ENCODE measurements around the gene TNFSF9. TPM values are rescaled to one million over a fixed set of nuclear protein-coding genes. Genes with fewer than 3 reads are reported as not detected.

TNFSF9 gene
- total and polyA plus RNA-seq, 2 of the 8 experiments (the other 6 are each of a cell fraction or from before 2014, with no cell fraction given): 1.7 to 4.4 TPM

DNA sequence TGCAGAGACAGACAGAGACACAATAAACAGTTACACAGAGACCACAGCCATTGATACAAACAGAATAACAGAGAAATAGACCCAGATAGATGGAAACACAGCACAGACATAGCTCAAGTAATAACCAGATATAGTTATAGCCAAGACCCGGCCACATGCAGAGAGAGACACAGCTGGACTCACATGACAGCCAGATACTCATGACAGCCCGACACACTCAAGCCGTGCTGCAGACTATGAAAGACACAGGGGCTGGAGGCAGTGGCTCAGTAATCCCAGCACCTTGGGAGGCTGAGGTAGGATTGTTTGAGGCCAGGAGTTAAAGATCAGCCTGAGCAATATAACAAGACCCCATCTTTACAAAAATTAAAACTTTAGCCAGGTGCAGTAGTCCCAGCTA, 47.6 kb upstream of the TNFSF9 start (continued):
- no peak for TF ChIP-seq ZNF274 (IDR thresholded peaks at IDR 0.05; ENCODE audit: borderline replicate concordance, extremely low read depth, low read length)
- no peak for TF ChIP-seq TCF12 (IDR thresholded peaks at IDR 0.05; ENCODE audit: low read depth, low read length)
- TF ChIP-seq BCL11A (IDR thresholded peaks at IDR 0.05; ENCODE audit: low read depth in 2 of 2, low read length in 2 of 2): no peak
- TF ChIP-seq KDM4A (IDR thresholded peaks at IDR 0.05; ENCODE audit: low read depth, low read length, severe bottlenecking): no peak
- no peak for TF ChIP-seq SP4 (IDR thresholded peaks at IDR 0.05; ENCODE audit: low read length)

All from H1 (cell line).